ENCODE results near the gene B3GNT3. TPM values are rescaled to one million over a fixed set of nuclear protein-coding genes. Genes with fewer than 3 reads are reported as not detected.

B3GNT3 gene
- total and polyA plus RNA-seq, 2 of the 13 experiments (the other 11 are each of a cell fraction or from before 2014, with no cell fraction given) = 0.86 to 4.0 TPM

DNA sequence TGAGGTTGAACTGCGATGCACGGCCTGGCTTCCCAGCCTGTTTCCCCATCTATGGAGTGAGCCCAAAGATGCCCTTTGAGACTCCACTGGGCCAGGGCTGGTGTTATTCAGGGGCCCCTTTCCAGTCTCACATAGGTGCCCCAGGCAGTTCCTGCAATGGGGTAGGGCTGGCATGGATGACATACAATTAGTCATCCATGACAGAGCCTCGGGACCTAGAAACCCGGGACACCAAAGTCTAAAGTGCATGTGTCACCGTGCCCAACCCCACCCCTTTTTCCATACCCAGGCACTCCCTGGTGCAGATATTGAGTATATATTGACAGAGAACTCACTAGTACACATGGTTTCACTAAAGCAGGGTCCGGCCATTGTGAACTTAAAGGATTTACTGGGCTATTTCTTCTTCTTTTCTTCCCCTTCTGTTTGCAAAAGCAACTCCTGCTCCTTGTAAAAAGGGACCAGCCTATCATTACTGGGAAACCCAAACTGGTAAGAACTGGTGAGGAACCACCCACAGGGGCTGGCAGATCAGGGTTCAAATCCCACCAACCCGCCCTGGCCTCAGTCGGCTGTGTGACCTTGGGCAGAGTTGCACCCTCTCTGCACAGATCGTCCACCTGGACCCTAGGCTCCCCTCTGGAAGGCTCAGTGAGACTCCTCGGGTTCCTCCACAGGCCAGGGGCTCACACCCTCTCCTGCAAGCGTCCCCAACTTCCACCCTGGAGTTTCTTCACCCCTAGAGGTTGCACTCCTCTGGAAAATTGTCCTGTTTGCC is 2.7 kb downstream of the B3GNT3 start:
- peak overlapping the region; percentile 75 for H3K4me2 ChIP-seq (ENCODE audit: low read depth, low read length)
- WGBS (ENCODE audit: low lambda C conversion rate) = 9% methylated on average over 10 of the region's 11 CpGs
- TF ChIP-seq, protein P1, sequence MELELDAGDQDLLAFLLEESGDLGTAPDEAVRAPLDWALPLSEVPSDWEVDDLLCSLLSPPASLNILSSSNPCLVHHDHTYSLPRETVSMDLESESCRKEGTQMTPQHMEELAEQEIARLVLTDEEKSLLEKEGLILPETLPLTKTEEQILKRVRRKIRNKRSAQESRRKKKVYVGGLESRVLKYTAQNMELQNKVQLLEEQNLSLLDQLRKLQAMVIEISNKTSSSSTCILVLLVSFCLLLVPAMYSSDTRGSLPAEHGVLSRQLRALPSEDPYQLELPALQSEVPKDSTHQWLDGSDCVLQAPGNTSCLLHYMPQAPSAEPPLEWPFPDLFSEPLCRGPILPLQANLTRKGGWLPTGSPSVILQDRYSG (CRISPR knock-in tag; IDR thresholded peaks at IDR 0.05) = no peak
- TF ChIP-seq, protein P2, sequence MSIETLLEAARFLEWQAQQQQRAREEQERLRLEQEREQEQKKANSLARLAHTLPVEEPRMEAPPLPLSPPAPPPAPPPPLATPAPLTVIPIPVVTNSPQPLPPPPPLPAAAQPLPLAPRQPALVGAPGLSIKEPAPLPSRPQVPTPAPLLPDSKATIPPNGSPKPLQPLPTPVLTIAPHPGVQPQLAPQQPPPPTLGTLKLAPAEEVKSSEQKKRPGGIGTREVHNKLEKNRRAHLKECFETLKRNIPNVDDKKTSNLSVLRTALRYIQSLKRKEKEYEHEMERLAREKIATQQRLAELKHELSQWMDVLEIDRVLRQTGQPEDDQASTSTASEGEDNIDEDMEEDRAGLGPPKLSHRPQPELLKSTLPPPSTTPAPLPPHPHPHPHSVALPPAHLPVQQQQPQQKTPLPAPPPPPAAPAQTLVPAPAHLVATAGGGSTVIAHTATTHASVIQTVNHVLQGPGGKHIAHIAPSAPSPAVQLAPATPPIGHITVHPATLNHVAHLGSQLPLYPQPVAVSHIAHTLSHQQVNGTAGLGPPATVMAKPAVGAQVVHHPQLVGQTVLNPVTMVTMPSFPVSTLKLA (IDR thresholded peaks at IDR 0.05) = peak; percentile 64
- TF ChIP-seq THAP11 (CRISPR knock-in tag; IDR thresholded peaks at IDR 0.05) (0 out of 2 replicates have a peak, but pooled peaks have one; percentile 21), HNF4G (IDR thresholded peaks at IDR 0.05; ENCODE audit: borderline replicate concordance, low read depth, low read length) (peak; percentile 73), HNF4G (CRISPR knock-in tag; IDR thresholded peaks at IDR 0.05; ENCODE audit: borderline replicate concordance, low read depth) (peak; percentile 53; the same call in 1 of the 2 replicates), SAP130 (CRISPR knock-in tag; IDR thresholded peaks at IDR 0.05; ENCODE audit: low read depth) (peak; percentile 93), DRAP1 (CRISPR knock-in tag; IDR thresholded peaks at IDR 0.05) (peak; percentile 25; the same call in 1 of the 2 replicates), ZNF746 (CRISPR knock-in tag; IDR thresholded peaks at IDR 0.05) (0 out of 2 replicates have a peak, but pooled peaks have one; percentile 23), ZMYM2 (CRISPR knock-in tag; IDR thresholded peaks at IDR 0.05) (0 out of 2 replicates have a peak, but pooled peaks have one; percentile 59), ZNF446 (CRISPR knock-in tag; IDR thresholded peaks at IDR 0.05) (no peak), ZNF10 (CRISPR knock-in tag; IDR thresholded peaks at IDR 0.05; ENCODE audit: borderline replicate concordance, low read depth) (no peak), RFX3 (CRISPR knock-in tag; IDR thresholded peaks at IDR 0.05) (no peak), ZNF350 (CRISPR knock-in tag; IDR thresholded peaks at IDR 0.05; ENCODE audit: borderline replicate concordance, low read depth) (peak; percentile 13; the same call in 1 of the 2 replicates), ZNF430 (CRISPR knock-in tag; IDR thresholded peaks at IDR 0.05) (0 out of 2 replicates have a peak, but pooled peaks have one; percentile 35), FOSL1 (CRISPR knock-in tag; IDR thresholded peaks at IDR 0.05; ENCODE audit: borderline replicate concordance) (peak; percentile 69; the same call in 1 of the 2 replicates), ZNF382 (CRISPR knock-in tag; IDR thresholded peaks at IDR 0.05; ENCODE audit: borderline replicate concordance) (no peak), LCORL (IDR thresholded peaks at IDR 0.05) (no peak), LCORL (CRISPR knock-in tag; IDR thresholded peaks at IDR 0.05) (peak; percentile 65; the same call in 1 of the 2 replicates), MIXL1 (CRISPR knock-in tag; IDR thresholded peaks at IDR 0.05) (0 out of 2 replicates have a peak, but pooled peaks have one; percentile 7), ZNF333 (CRISPR knock-in tag; IDR thresholded peaks at IDR 0.05; ENCODE audit: borderline replicate concordance) (no peak)
- TF ChIP-seq, protein P3, sequence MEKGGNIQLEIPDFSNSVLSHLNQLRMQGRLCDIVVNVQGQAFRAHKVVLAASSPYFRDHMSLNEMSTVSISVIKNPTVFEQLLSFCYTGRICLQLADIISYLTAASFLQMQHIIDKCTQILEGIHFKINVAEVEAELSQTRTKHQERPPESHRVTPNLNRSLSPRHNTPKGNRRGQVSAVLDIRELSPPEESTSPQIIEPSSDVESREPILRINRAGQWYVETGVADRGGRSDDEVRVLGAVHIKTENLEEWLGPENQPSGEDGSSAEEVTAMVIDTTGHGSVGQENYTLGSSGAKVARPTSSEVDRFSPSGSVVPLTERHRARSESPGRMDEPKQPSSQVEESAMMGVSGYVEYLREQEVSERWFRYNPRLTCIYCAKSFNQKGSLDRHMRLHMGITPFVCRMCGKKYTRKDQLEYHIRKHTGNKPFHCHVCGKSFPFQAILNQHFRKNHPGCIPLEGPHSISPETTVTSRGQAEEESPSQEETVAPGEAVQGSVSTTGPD (CRISPR knock-in tag; IDR thresholded peaks at IDR 0.05) = peak; percentile 23; the same call in 1 of the 2 replicates

More for the DNA sequence above, 2.7 kb downstream of the B3GNT3 start:
- H3K36me3 ChIP-seq (replicated peaks in 1 of 2; ENCODE audit: control insufficient read depth in 1 of 2, insufficient read depth in 2 of 2, low read length in 2 of 2) = no peaks in the 10 kb centered on the region
- ChIA-PET POLR2A (interaction anchor here (1.7 to 3.8 kb wide), 3 partner anchors 50 to 67 kb away, joined by 4 to 24 read pairs (median 6); partner anchors contain the start of genes JAK3 and RPL18A), CTCF (ENCODE audit: low intra/inter-chr PET ratio, low total read pairs) (no interaction called here)
- intact Hi-C loops (cut with micrococcal nuclease; ENCODE audit: unreplicated experiment) = no loop called here
- peaks cover 0 to 15% of the 10 kb centered on the region in 2 experiments; a peak in 1 of 5 replicates for H3K27me3 ChIP-seq (ENCODE audit: control insufficient read depth in 1 of 2, insufficient read depth in 2 of 2, low read length in 2 of 2)
- BruUV-seq (replicated peaks) = TSS peak; percentile 69
- H2AFZ ChIP-seq (ENCODE audit: low read length) = no peak overlapping the region
- no peaks in the 10 kb centered on the region for H3K9me3 ChIP-seq (ENCODE audit: low read length)
- H3K4me3 ChIP-seq (replicated peaks in 1 of 3; ENCODE audit: insufficient read depth in 1 of 3, low read depth in 2 of 3, low read length in 3 of 3) = peak overlapping the region in 1 of 3 experiments; percentile 79; a peak in 3 of 6 replicates
- peak; percentile 95 for DNase-seq (ENCODE audit: low spot score)
- peaks cover 55% of the 10 kb centered on the region for H3K4me1 ChIP-seq (ENCODE audit: insufficient read depth, low read length)
- in situ Hi-C loops (cut with HindIII; ENCODE audit: extremely low pct_ligation_motif_present, low pct_unique_long_range_greater_than_20kb) = loop anchor here (5.0 kb wide), 1 partner anchor 50 kb away; the partner anchor contains the start of gene JAK3
- H3K79me2 ChIP-seq (ENCODE audit: insufficient read depth, low read length) = no peaks in the 10 kb centered on the region
- ATAC-seq = peak; percentile 87
- peak overlapping the region; percentile 55 for H3K9ac ChIP-seq (ENCODE audit: insufficient read depth, low read depth, low read length)
- FAIRE-seq = peak; percentile 58
- H3K27ac ChIP-seq (ENCODE audit: extremely low read length, insufficient read depth, low read length) = peak overlapping the region; percentile 70
- no peaks in the 10 kb centered on the region for H4K20me1 ChIP-seq (ENCODE audit: insufficient read depth, low read length)

Data from HepG2 (cell line).